ENCODE results near the gene FTSJ1. TPM values are rescaled to one million over a fixed set of nuclear protein-coding genes. Genes with fewer than 3 reads are reported as not detected.

Gene FTSJ1
- total RNA-seq, 1 experiment from 2014 or later: 29.4 TPM

- Histone ChIP-seq H3K4me1 (no peaks in the 10 kb centered on the region), H3K27ac (no peak overlapping the region), H3K9me3 (replicated peaks) (no peaks in the 10 kb centered on the region), H3K36me3 (no peaks in the 10 kb centered on the region), H3K27me3 (no peaks in the 10 kb centered on the region), H3K4me3 (no peak overlapping the region)
- DNase-seq: no peak
These were observed 22.4 kb downstream of the FTSJ1 start for GRCh38 chrX:48498374-48498809.

- Histone ChIP-seq H3K4me1 (no peaks in the 10 kb centered on the region), H3K27ac (no peak overlapping the region)
These were observed 28.3 kb downstream of the FTSJ1 start for GRCh38 chrX:48504261-48504660.

GRCh38 chrX:48505481-48505880, 29.5 kb downstream of the FTSJ1 start:
- H3K4me3 ChIP-seq: no peak overlapping the region
- no peaks in the 10 kb centered on the region for H3K27me3 ChIP-seq
- no peaks in the 10 kb centered on the region for H3K9me3 ChIP-seq (replicated peaks)
- H3K4me1 ChIP-seq: no peaks in the 10 kb centered on the region
- no peak for DNase-seq
- no peaks in the 10 kb centered on the region for H3K36me3 ChIP-seq
- no peak overlapping the region for H3K27ac ChIP-seq

More at GRCh38 chrX:48504261-48504660, 28.3 kb downstream of the FTSJ1 start:
- no peaks in the 10 kb centered on the region for H3K9me3 ChIP-seq (replicated peaks)
- H3K4me3 ChIP-seq: no peak overlapping the region
- no peaks in the 10 kb centered on the region for H3K27me3 ChIP-seq
- no peaks in the 10 kb centered on the region for H3K36me3 ChIP-seq
- no peak for DNase-seq

GRCh38 chrX:48507246-48507645, 31.2 kb downstream of the FTSJ1 start:
- H3K9me3 ChIP-seq (replicated peaks): no peaks in the 10 kb centered on the region
- H3K4me1 ChIP-seq: no peaks in the 10 kb centered on the region
- no peak for DNase-seq
- H3K27ac ChIP-seq: no peak overlapping the region
- H3K36me3 ChIP-seq: no peaks in the 10 kb centered on the region
- H3K27me3 ChIP-seq: no peaks in the 10 kb centered on the region
- no peak overlapping the region for H3K4me3 ChIP-seq

- Histone ChIP-seq H3K4me3 (peak within 1 kb of the TSS; percentile 74), H3K9me3 (replicated peaks) (no peaks in the 10 kb centered on the region), H3K36me3 (no peaks in the 10 kb centered on the region), H3K27ac (peak within 1 kb of the TSS; percentile 45; the same call in 1 of the 2 replicates), H3K27me3 (no peaks in the 10 kb centered on the region), H3K4me1 (no peaks in the 10 kb centered on the region)
- DNase-seq: peak; percentile 75 to 81
These were observed 32.6 kb downstream of the FTSJ1 start, which contains the start of gene PORCN for GRCh38 chrX:48508400-48509244. Gene PORCN (plus strand): TSS chrX:48508992. CDS start chrX:48509821, 829 bp downstream.

- Histone ChIP-seq H3K27me3 (no peaks in the 10 kb centered on the region), H3K27ac (no peak overlapping the region; the same call in 1 of the 2 replicates), H3K4me1 (no peaks in the 10 kb centered on the region), H3K4me3 (peak overlapping the region; percentile 74), H3K9me3 (replicated peaks) (no peaks in the 10 kb centered on the region), H3K36me3 (no peaks in the 10 kb centered on the region)
- no peak for DNase-seq
These were observed 33.2 kb downstream of the FTSJ1 start for GRCh38 chrX:48509245-48509590.

GRCh38 chrX:48509619-48510018, 33.6 kb downstream of the FTSJ1 start:
- DNase-seq: no peak
- Histone ChIP-seq H3K9me3 (replicated peaks) (no peaks in the 10 kb centered on the region), H3K27ac (no peak overlapping the region), H3K27me3 (no peaks in the 10 kb centered on the region), H3K36me3 (no peaks in the 10 kb centered on the region), H3K4me3 (peak overlapping the region; percentile 74), H3K4me1 (no peaks in the 10 kb centered on the region)

- Histone ChIP-seq H3K4me1 (no peaks in the 10 kb centered on the region), H3K9me3 (replicated peaks) (no peaks in the 10 kb centered on the region), H3K36me3 (no peaks in the 10 kb centered on the region), H3K4me3 (no peak overlapping the region), H3K27me3 (no peaks in the 10 kb centered on the region), H3K27ac (no peak overlapping the region)
- DNase-seq: peak in 1 of 2 experiments; percentile 21
These were observed 35.6 kb downstream of the FTSJ1 start for GRCh38 chrX:48511560-48511959.

- no peaks in the 10 kb centered on the region for H3K9me3 ChIP-seq (replicated peaks)
- no peaks in the 10 kb centered on the region for H3K27me3 ChIP-seq
- no peaks in the 10 kb centered on the region for H3K4me1 ChIP-seq
- H3K4me3 ChIP-seq: no peak overlapping the region
- H3K27ac ChIP-seq: no peak overlapping the region
- H3K36me3 ChIP-seq: no peaks in the 10 kb centered on the region
- no peak for DNase-seq
These were observed 36.5 kb downstream of the FTSJ1 start for GRCh38 chrX:48512371-48512935.

- no peak for DNase-seq
- no peak overlapping the region for H3K27ac ChIP-seq
- no peak overlapping the region for H3K4me3 ChIP-seq
- H3K36me3 ChIP-seq: no peaks in the 10 kb centered on the region
- no peaks in the 10 kb centered on the region for H3K27me3 ChIP-seq
- no peaks in the 10 kb centered on the region for H3K9me3 ChIP-seq (replicated peaks)
- no peaks in the 10 kb centered on the region for H3K4me1 ChIP-seq
These were observed 37.7 kb downstream of the FTSJ1 start for GRCh38 chrX:48513670-48514069.

GRCh38 chrX:48514126-48514806, 38.3 kb downstream of the FTSJ1 start:
- no peak overlapping the region for H3K27ac ChIP-seq
- no peak for DNase-seq
- no peaks in the 10 kb centered on the region for H3K9me3 ChIP-seq (replicated peaks)
- H3K4me3 ChIP-seq: no peak overlapping the region
- H3K36me3 ChIP-seq: no peaks in the 10 kb centered on the region
- H3K27me3 ChIP-seq: no peaks in the 10 kb centered on the region
- no peaks in the 10 kb centered on the region for H3K4me1 ChIP-seq

- H3K9me3 ChIP-seq (replicated peaks): no peaks in the 10 kb centered on the region
- H3K27me3 ChIP-seq: no peaks in the 10 kb centered on the region
- DNase-seq: no peak
- H3K27ac ChIP-seq: no peak overlapping the region
- no peaks in the 10 kb centered on the region for H3K4me1 ChIP-seq
- H3K36me3 ChIP-seq: no peaks in the 10 kb centered on the region
- H3K4me3 ChIP-seq: no peak overlapping the region
These were observed 39.0 kb downstream of the FTSJ1 start for GRCh38 chrX:48514868-48515460.

GRCh38 chrX:48515842-48516241, 39.8 kb downstream of the FTSJ1 start:
- no peak overlapping the region for H3K4me3 ChIP-seq
- no peak for DNase-seq

GRCh38 chrX:48516285-48516684, 40.3 kb downstream of the FTSJ1 start:
- H3K4me1 ChIP-seq: no peaks in the 10 kb centered on the region
- H3K36me3 ChIP-seq: no peaks in the 10 kb centered on the region
- H3K27me3 ChIP-seq: no peaks in the 10 kb centered on the region
- no peak overlapping the region for H3K4me3 ChIP-seq
- no peaks in the 10 kb centered on the region for H3K9me3 ChIP-seq (replicated peaks)
- DNase-seq: no peak
- no peak overlapping the region for H3K27ac ChIP-seq

More at GRCh38 chrX:48515842-48516241, 39.8 kb downstream of the FTSJ1 start:
- H3K27me3 ChIP-seq: no peaks in the 10 kb centered on the region
- no peak overlapping the region for H3K27ac ChIP-seq
- H3K36me3 ChIP-seq: no peaks in the 10 kb centered on the region
- H3K9me3 ChIP-seq (replicated peaks): no peaks in the 10 kb centered on the region
- no peaks in the 10 kb centered on the region for H3K4me1 ChIP-seq

- Histone ChIP-seq H3K9me3 (replicated peaks) (no peaks in the 10 kb centered on the region), H3K4me1 (no peaks in the 10 kb centered on the region), H3K27me3 (no peaks in the 10 kb centered on the region), H3K4me3 (no peak overlapping the region), H3K27ac (no peak overlapping the region), H3K36me3 (no peaks in the 10 kb centered on the region)
- DNase-seq: no peak
These were observed 41.0 kb downstream of the FTSJ1 start for GRCh38 chrX:48516987-48517386.
